ENCODE data around the gene PPIL4.

DNA sequence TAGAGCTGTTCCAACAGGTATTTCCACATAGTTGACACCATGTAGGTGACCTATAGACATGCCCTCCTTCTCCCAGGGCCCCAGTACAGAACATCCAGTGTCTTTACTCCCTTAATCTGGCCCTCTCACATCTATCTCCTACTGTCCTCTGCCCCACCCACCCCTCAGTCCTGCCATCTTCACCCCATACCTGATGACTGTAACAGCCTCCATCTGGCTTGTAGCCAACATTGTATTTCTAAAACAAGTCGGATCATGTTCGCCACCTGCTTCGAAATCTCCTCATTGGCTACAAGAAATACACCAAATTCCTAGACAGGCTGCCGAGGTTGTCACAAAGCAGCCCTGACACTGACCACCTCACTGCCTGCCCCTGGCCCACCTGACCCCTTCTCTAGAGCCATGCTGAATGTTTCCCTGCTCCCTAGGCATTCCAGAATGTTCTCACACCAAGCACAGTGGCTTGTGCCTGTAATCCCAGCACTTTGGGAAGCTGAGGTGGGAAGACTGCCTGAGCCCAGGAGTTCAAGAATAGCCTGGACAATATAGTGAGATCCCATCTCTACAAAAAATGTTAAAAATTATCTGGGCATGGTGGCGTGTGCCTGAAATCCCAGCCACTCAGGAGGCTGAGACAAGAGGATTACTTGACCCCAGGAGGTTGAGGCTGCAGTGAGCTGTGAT lies 67.1 kb downstream of the PPIL4 start:
- TF ChIP-seq CTCF (IDR thresholded peaks at IDR 0.05; ENCODE audit: poor library complexity) (no peak), EZH2 (IDR thresholded peaks at IDR 0.05; ENCODE audit: borderline replicate concordance) (no peak)

All from hepatocyte (in vitro differentiated cells).